Activated CD4-positive, alpha-beta T cell treated with anti-CD3 and anti-CD28 coated beads for 4 hours (primary cell): ENCODE data around the gene LAMB4.

ENCODE experiments used
- DNase-seq, 2 donors: peaks; one replicate each; pipeline ENCODE4 v3.0.0-alpha.2; 2020

LAMB4 gene

GRCh38 chr7:108077709-108078108 lies 52.5 kb downstream of the LAMB4 start:
- DNase-seq = no peak

- no peak for DNase-seq
Measured at GRCh38 chr7:108076156-108076555, 54.0 kb downstream of the LAMB4 start.

GRCh38 chr7:108073305-108074070 lies 56.7 kb downstream of the LAMB4 start:
- no peak for DNase-seq

GRCh38 chr7:108072739-108073138 lies 57.4 kb downstream of the LAMB4 start:
- DNase-seq = no peak

- DNase-seq = no peak
Measured at GRCh38 chr7:108072116-108072515, 58.0 kb downstream of the LAMB4 start.

GRCh38 chr7:108071551-108071950 lies 58.6 kb downstream of the LAMB4 start:
- DNase-seq = no peak

GRCh38 chr7:108069646-108070045 lies 60.5 kb downstream of the LAMB4 start:
- no peak for DNase-seq

GRCh38 chr7:108067844-108068243 lies 62.3 kb downstream of the LAMB4 start:
- DNase-seq = no peak

- DNase-seq = no peak
Measured at GRCh38 chr7:108066486-108066885, 63.7 kb downstream of the LAMB4 start.

GRCh38 chr7:108063520-108063933 lies 66.6 kb downstream of the LAMB4 start:
- no peak for DNase-seq

GRCh38 chr7:108062250-108063014 lies 67.7 kb downstream of the LAMB4 start:
- no peak for DNase-seq

GRCh38 chr7:108059526-108059925 lies 70.6 kb downstream of the LAMB4 start:
- no peak for DNase-seq

- no peak for DNase-seq
Measured at GRCh38 chr7:108057951-108058481, 72.1 kb downstream of the LAMB4 start.

- no peak for DNase-seq
Measured at GRCh38 chr7:108055611-108056021, 74.5 kb downstream of the LAMB4 start.

- no peak for DNase-seq
Measured at GRCh38 chr7:108054537-108054936, 75.6 kb downstream of the LAMB4 start.

- DNase-seq = no peak
Measured at GRCh38 chr7:108053250-108053649, 76.9 kb downstream of the LAMB4 start.

GRCh38 chr7:108051454-108051853 lies 78.7 kb downstream of the LAMB4 start:
- no peak for DNase-seq

- DNase-seq = no peak
Measured at GRCh38 chr7:108049962-108050361, 80.2 kb downstream of the LAMB4 start.

GRCh38 chr7:108048422-108048821 lies 81.7 kb downstream of the LAMB4 start:
- DNase-seq = no peak

GRCh38 chr7:108046952-108047506 lies 83.1 kb downstream of the LAMB4 start:
- DNase-seq = no peak

GRCh38 chr7:108045669-108046068 lies 84.5 kb downstream of the LAMB4 start:
- no peak for DNase-seq

GRCh38 chr7:108045154-108045553 lies 85.0 kb downstream of the LAMB4 start:
- DNase-seq = no peak

GRCh38 chr7:108044345-108044744 lies 85.8 kb downstream of the LAMB4 start:
- DNase-seq = no peak

GRCh38 chr7:108038986-108039385 lies 91.2 kb downstream of the LAMB4 start:
- no peak for DNase-seq
